Measurements from ENCODE around the gene WNT8B.

WNT8B gene

GRCh38 chr10:100462709-100463108 is at the start of gene WNT8B:
WNT8B (plus strand) TSS chr10:100463009; CDS start chr10:100463169, 160 bp downstream.
- Histone ChIP-seq H3K27ac (no peak within 1 kb of the TSS), H3K4me3 (no peak within 1 kb of the TSS)
- TF ChIP-seq CTCF (IDR thresholded peaks at IDR 0.05), result no peak
- no peak for DNase-seq (ENCODE audit: low spot score)

- Histone ChIP-seq H3K27ac (no peak overlapping the region), H3K4me3 (no peak overlapping the region)
- no peak for TF ChIP-seq CTCF (IDR thresholded peaks at IDR 0.05)
- no peak for DNase-seq (ENCODE audit: low spot score)
Observed at GRCh38 chr10:100413173-100413572, 49.6 kb upstream of the WNT8B start.

- no peak for TF ChIP-seq CTCF (IDR thresholded peaks at IDR 0.05)
- Histone ChIP-seq H3K27ac (no peak overlapping the region), H3K4me3 (no peak overlapping the region)
- no peak for DNase-seq (ENCODE audit: low spot score)
Observed at GRCh38 chr10:100419911-100420449, 42.8 kb upstream of the WNT8B start.

GRCh38 chr10:100427374-100427773 is 35.4 kb upstream of the WNT8B start:
- Histone ChIP-seq H3K4me3 (no peak overlapping the region), H3K27ac (no peak overlapping the region)
- no peak for DNase-seq (ENCODE audit: low spot score)
- TF ChIP-seq CTCF (IDR thresholded peaks at IDR 0.05), result no peak

GRCh38 chr10:100433253-100434240 is 29.3 kb upstream of the WNT8B start:
- peak; percentile 84 for DNase-seq (ENCODE audit: low spot score)
- Histone ChIP-seq H3K4me3 (no peak overlapping the region), H3K27ac (no peak overlapping the region)
- peak; percentile 93 for TF ChIP-seq CTCF (IDR thresholded peaks at IDR 0.05)

GRCh38 chr10:100436255-100436654 is 26.6 kb upstream of the WNT8B start:
- Histone ChIP-seq H3K4me3 (no peak overlapping the region), H3K27ac (no peak overlapping the region)
- TF ChIP-seq CTCF (IDR thresholded peaks at IDR 0.05), result no peak
- no peak for DNase-seq (ENCODE audit: low spot score)
